CD4-positive, alpha-beta T cell treated with Interleukin-10 for 1 hour (primary cell): ENCODE measurements around the gene INTS1.
"Not testable (repeated sequence)": the region's sequence is repeated elsewhere in the genome, so short reads cannot be mapped to it uniquely, and the experiment has no call there.

ENCODE experiments used
- DNase-seq: peaks from one replicate; pipeline ENCODE4 v3.0.0-alpha.2; 2020

The INTS1 gene

DNA sequence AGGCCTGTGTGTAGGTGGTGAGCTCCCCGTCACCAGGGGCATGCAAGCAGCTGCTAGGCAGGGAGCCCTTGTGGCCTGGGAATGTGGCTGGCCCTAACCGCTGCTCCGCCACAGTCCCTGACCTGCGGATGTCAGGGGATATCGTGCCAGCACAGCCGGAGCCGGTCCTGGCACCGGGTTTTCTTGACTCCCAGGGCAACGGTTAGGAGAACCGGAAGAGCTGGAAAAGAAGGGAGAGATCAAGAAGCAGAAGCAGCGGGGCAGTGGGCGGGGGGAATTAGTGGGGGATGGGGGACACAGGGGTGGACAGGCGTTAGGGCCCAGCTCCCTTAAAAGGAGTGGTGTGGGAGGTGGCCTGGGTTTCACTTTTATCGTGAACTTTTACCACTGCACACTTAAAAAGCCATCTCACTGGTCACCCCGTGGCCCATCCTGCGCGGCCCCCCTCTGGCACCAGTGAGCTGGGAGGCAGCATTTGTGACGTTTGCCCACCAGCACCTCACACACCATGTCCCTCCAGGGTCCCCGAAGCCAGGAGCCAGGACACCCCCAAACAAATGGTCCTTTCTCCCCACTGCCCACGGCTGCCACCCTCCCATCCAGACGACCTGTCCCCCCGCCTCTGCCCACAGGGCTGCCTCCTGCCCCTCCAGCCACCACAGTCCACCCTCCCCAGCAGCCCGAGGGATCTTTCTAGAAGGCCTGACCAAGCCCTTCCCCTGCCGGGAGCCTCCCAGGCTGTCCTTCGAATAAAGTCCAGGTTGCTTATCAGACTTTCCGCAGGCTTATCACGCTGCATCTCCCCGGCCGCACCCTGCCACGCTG, 43.2 kb downstream of the INTS1 start:
- DNase-seq: peak; percentile 9

DNA sequence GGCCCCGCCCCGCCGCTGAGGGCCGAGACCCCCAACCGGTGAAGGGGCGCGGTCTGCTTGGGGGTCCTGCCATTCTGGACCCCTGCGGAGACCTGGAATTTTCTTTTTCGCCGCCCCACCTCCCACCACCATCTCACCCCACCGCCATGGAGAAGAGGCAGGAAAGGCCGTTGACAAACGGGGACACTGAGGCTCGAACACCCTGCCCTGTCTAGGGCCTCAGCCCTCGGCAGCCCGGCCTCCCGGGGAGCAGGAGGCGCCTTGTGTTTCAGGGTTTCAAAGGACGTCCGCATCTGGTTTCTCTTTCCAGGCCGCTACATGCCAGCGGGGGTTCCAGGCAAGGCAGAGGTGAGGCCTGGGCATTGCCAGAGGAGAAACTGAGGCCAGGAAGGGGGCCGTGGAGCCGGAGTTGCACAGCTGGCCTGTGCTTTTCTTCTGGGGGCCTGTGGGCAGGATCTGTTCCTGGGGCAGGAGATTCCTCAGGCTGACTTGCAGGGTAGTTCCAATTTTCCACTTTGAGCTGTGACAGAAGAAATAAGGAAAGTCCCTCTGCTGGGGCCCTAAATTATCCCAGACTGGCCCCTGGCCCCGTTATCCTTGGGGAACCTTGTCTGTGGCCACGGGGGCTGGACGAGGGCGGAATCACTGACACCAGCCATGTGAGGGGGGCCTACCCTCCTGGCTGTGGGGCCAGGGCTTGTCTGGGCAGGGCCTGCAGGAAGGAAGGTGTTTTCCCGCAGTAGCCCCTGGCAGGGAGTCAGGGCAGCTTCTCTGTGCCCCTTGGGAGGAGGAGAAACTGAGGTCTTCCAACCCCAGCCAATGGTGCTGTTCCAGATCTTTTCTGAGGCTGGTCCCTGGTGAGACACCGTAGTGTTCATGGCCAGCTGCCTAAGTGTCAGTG, 44.0 kb downstream of the INTS1 start:
- no peak for DNase-seq

DNA sequence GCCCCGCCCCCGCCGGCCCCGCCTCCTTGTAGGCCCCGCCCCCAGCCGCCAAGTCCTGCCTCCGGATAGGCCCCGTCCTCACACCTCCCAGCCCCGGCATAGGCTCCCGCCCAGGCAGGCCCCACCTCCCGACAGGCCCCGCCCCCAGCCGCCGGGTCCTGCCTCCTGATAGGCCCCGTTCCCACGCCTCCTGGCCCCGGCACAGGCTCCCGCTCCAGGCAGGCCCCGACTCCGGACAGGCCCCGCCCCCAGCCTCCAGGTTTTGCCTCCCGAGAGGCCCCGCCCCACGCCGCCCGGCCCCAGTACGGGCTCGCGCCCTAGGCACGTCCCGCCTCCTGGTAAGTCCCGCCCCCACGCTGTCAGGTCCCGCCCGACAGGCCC, 44.7 kb downstream of the INTS1 start:
- peak; percentile 98 for DNase-seq

DNA sequence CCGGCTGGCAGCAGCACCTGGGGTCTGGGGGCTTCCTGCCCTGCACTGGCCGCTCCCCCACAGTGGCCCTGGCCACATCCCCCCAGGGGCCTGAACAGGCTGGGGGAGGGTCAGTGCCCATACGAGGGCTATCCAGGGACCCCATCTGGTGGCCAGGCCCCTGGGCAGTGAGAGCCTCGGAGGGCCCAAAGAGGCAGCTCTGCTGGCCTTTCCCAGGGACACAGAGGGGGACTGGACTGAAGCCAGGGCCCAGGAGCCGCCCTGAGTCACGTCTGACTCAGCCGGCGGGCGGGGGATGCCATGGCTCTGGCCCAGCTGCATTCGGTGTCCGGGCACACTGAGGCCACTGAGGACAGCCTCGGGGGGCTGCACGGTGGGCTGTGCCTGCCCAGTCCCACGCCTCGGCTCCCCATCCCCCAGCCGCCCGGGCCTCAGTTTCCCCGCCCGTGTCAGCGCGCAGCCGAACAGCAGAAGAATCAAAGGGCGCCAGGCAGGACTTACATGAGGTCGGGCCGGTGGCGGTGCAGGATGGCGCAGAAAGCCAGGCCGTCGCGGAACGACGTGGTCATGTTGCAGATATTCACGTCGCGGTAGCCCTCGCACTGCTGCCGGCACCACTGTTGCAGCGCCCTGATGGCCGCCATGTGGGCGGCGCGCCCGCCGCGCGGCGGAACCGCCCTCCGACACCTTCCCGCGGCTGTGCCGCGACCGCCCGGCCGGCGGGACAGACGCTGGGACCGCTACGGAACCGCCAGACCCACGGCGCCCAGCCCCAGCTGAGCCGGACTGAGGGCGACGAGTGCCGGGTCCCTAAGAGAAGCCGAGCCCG, 45.3 kb downstream of the INTS1 start, which contains the start of gene MICALL2:
TSS of gene MICALL2 (minus strand) at position 788 of the 829 bp plus-strand sequence. CDS start at position 644, 144 bp downstream.
- DNase-seq: no peak

DNA sequence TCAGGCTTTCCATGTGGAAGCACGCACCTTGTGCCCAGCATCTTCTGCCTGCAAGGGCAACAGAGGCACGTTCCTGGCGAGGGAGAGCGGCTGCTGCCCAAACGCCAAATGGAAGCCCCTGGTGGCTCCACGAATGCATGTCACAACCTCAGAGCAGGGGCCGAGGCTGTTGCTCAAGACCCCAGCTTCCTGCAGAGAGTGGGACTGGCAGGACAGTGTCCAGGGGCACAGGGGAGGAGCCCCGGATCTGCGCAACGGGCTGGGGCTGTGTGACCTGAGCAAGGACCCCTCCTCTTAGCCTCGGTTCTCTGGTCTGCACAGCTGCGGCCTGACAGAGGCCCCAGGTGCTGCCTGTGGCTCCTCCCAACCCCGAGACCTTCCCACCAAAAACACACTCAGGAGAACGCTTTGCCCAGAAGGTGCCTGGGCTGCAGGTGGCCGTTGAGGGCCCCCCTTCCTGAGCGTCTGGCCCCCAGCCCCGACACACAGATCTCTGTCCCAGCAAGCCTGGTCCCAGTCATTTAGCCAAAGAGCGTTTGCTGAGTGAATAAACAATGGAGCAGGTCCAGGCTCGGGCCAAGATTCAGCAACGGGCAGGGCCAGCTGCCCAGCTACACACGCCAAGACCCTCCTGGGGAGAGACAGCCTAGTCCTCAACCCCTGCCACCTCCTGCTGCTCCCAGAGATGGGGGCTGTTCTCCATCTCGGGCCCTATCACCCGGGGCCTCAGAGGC, 46.1 kb downstream of the INTS1 start:
- no peak for DNase-seq

DNA sequence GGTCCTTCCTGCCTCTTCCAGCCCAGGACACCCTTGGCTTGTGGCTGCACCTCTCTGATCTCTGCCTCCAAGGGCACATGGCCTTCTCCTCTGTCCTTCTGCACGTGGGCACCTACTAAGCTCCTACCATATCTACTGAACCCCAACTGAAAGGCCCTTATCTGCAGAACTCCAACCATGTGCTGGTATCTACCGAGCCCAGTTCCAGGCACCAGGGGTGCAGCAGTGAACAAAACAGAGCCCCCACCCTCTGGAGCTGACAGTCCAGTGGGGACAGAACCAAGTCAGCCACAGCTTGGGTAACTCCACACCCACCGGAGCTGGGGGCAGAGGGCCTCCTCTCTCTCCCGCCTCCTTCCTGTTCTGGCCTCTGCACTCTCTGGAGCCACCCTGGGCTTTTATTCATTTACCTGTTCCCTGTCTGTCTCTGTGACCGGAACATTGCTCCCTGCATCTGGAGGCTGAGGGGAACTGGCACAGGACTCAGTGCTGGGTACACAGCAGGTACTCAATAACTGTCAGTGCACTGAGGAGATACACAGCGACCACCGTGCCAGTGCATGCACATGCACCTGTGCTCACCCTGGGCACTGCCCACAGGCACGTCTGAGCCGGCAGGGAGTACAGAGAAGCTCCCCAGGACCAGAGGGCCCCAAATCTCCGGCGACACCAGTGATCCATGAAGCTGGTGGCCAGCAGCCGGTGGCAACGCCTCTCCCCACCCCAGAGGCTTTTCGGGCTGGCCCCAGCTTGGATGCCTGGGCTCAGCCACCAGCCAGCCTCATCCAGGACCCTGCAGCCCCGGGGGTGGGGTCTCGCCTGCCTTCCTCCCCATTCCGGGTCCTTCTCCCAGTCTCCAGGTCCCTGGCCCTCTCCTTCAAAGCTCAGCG, 46.9 kb downstream of the INTS1 start:
- no peak for DNase-seq

DNA sequence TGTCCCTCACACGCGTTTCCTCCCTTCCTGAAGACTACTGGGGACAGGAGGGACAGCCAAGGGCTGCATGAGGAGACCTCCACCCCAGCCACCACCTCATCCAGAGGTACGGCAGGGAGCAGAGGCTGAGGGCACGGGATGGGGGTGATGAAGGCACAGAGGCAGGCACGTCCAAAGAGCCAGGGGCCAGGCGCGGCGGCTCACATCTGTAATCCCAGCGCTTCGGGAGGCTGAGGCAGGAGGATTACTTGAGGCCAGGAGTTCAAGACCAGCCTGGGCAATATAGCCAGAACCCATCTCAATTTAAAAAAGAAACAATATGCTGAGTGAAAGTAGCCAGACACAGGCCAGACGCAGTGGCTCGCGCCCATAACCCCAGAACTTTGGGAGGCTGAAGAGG, 48.2 kb downstream of the INTS1 start:
- no peak for DNase-seq

DNA sequence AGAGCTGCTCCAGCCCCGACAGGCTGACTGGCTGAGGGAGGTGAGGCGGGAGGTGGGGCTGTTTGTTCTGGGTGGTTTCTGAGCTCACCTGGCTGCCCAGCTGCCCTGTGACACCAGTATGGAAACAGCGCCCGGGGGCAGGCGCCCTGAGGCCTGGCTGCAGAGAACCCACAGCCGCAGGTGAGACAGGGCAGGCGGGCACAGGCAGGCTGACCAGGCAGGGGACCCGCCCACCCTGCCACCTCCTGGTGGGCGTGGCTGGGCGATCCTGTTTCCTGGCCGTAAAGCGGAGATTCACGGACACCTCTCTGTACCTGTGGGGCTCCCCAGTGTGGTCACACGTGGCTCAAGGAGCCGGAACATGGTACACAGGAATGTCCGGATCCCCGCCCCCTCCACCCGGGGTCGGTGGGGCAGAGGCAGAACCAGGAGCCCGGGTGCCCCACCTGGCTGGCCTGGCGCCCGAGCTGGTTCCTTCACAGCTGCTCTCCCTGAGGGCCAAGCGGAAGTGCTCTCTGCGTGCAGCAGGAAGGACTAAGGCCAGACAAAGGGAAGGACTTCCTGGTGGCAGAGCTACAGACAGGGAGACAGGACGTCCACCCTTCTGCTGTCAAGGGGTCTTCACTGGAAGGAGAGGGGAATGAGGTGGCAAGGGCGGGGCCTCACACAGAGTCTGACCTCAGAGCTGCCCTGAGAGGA, 48.8 kb downstream of the INTS1 start:
- DNase-seq: no peak

DNA sequence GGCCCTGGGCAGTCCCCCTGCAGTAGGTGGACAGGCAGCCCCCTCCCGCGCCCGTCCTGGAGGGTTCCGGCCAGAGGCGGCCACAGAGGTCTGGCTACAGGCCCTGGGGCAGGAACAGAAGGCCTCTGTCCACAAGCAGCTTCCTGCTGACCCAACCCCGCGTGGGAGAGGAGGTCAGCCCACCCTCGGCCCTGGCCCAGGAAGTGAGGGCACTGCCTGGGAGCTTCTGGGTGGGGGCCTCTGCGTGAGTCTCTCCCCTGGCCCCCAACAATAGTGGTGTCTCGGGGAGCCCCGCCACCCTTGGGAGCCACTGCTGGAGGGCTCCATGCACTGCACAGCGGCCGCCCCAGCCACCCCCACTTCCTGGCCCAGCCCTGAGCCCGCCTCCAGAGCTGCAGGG, 49.6 kb downstream of the INTS1 start:
- DNase-seq: no peak

DNA sequence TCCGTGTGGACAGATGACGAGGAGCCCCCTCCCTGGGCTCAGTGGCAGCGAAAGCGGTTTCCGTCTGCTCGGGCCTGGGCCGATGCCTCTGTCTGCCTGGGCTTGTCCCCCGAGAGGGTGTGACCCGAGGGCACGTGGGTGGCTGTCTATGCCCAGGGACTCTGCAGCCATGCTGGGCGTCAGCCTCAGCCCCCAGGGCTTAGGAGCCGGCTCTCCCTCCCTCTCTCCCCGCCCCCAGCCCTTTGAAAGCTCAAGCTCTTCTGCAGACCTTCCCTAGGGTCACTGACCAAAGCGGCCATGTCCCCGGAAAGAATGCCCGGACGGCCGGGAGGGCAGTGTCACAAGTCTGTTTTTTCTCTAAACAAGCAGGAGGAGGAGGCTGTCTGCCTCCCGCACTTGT, 52.0 kb downstream of the INTS1 start:
- no peak for DNase-seq

DNA sequence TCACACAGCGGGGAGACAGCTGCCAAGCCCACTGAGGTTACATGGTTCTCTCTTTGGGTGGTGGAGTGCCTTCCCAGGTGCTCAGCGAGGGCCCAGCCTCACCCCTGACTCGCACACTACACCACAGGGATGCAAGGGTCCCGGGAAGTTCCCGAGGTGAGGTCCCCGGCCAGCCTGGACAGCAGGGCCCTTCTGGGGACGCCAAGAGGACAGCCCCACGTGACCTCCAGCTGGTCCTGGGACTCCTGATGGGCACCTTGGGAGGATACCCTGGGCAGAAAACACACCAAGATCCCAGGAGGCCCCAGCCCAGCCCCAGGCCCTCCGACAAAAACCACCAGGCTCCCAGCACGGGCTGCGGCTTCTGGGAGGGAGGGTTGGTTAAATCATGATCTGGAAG, 53.2 kb downstream of the INTS1 start:
- no peak for DNase-seq

DNA sequence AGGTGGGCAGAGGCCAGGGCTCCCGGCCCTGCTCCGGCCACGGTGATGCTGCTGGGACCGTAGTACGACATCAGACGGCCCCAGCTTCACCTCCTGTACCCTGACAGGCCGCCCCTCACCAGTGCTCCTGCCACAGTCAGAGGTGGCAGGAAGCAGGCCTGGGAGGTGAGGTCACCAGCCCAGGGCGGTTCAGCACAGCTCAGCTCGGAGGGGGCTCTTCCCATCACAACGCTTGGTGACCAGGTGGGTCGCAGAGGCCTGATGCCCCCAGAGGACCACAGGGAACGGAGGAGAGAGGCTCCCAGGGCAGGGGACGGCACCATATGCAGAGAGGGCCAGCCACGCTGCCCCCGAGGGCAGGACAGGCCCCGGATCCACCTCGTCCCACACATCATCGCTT, 53.8 kb downstream of the INTS1 start:
- DNase-seq: no peak

DNA sequence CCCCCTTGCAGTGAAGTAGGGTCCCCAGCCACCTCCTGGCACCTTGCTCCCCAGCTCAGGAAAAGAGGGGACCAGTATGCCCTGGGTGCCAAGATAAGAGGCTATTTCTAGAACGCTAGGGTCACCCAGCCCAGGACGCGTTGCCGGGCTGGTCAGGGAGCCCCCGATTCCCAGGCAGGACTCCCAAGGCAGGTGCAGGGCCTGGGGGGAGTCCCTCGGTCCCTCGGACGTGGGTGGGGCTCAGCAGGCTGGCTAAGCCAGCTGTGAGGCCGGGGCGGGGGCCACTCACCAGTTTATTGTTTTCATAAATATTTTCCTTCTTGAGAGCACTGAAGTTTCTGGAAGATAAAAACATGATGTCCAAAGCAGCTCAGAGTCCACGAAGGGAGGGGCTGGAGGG, 54.2 kb downstream of the INTS1 start:
- DNase-seq: no peak

DNA sequence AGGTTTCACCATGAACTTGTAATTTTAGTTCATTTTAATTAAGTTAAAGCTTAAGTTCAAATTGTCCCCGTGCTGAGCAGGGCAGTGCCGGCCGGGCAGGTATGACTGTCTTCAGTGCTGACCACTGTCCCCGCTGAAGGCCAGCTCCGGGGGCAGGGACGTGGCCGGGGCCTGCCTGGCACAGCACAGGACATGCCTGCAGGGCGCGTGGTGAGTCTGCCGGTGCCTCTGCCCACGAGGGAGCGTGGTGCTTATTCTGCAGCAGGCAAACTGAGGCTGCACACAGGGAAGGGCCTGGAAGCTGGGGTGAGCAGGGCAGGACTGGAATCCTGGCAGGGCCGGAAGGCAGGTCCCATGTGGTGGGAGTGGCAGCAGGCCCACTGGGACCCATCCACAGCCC, 54.7 kb downstream of the INTS1 start:
- DNase-seq: no peak

DNA sequence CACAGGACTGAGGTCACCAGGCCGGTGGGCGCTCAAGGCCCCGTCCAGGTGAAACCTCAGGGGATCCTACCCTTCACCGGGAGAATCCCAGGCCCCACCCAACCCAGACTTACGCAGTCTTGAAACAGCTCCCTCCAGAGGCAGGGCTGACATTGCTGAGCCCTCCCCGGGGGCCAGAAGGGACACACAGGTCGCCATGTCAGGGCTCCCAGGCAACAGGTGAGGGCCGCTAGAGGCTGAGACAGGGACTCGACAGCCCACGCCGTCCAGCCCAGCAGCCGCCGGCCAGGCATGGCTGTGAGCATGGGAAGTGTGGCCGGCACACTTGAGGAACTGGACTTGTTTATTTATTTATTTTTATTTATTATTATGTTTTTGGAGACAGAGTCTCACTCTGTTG, 55.2 kb downstream of the INTS1 start:
- no peak for DNase-seq

DNA sequence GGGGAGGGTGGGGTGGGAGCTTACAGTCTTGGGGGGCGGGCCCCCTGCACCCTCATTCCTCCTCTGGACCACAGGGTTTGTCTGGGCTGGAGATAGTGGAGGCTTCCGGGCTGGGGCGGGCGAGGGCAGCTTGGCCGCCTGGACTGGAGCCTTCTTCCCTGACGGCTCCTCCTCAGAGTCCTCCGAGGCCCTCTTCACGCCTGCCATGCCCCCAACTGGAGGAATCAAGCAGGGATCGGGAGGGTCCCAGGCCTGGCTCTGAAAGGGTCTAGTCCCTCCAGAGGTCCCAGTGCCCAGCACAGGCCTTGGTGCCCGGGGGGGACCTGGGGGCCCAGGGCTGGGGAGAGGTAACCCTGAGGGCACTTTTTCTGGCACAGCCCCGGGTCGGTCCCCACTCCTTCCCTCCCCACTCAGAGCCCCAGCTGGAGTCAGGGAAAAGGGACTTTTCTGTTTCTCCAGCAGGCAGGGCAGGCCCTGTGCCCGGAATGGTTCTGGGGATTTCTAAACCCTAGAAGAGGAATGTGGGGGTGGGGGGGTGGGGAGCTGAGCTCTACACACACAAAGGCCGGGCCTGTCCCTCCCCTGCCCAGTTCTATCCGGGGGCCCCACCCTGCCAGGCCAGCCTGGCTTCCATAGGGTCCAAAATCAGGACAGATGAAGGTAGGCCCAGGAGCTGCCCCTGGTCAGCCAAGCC, 56.5 kb downstream of the INTS1 start:
- no peak for DNase-seq

DNA sequence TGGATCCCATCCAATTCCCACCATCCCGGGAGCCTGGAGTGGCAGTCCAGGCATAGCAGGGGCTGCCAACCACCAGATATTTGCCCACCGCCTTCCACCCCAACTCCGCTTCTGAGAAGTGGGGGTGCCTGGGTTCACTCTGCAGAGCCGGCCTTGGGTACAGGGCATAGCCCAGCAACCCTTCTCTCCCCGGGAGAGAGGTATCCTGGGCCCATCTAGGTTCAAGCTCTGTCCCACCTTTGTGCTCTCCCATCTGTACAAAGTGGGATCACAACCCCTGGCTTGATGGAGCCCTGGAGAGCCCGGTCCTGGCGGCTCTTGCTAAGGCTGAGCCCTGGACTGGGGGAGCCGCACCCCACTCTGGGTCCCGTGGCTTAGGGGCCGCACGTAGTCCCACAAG, 57.1 kb downstream of the INTS1 start:
- no peak for DNase-seq

DNA sequence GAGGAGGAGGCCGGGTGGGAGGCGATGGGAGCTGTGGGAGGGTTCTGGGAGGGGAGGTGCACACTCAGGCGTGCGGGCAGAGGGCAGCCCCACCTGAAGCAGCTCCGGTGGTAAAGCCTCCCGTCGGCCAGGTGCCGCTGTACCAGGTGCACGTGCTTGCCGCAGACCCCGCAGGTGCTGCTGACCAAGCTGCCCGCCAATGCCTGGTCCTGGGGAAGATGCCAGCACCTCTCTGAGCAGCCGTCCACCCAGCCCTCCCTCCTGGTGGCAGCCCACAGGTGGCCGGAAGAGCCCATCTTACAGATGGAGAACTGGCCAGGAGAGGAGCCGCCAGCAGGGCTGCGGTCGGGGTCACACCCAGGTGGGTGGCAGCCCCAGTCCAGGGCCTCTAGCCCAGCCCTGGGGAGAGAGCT, 57.6 kb downstream of the INTS1 start:
- no peak for DNase-seq

DNA sequence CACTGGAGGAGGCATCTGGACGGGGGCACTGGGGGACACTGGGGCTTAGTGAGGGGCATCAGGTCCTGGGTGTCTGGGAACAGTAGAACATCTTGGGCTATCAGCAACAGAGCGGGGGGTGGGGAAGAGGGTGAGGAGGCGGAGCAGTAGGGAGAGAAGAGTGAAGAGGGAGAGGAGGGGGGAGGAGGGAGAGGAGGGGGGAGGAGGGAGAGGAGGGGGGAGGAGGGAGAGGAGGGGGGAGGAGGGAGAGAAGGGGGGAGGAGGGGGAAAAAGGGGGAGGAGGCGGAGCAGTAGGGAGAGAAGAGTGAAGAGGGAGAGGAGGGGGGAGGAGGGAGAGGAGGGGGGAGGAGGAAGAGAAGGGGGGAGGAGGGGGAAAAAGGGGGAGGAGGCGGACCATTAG, 58.2 kb downstream of the INTS1 start:
- DNase-seq: not testable (repeated sequence)

DNA sequence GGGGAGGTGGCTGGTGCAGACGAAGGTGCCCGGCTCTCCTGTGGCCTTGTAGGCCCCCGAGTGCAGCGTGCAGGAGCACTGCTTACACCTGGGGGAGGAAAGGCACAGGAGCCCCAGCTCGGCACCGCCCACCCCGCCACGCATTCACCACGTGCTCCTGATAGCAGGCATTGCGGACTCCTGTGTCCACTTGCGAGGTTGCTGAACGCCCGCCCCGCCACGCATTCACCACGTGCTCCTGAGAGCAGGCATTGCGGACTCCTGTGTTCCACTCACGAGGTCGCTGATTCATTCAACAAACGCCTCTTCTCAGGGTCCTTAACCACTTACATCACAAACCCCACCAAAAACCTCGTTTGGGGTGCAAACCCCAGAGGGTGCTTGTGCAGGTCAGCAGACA, 58.8 kb downstream of the INTS1 start:
- DNase-seq: no peak
